Right cardiac atrium (tissue), 5 donors: Measurements from ENCODE around the gene TPST1. TPM values are rescaled to one million over a fixed set of nuclear protein-coding genes. Genes with fewer than 3 reads are reported as not detected.
"Not testable (repeated sequence)": the region's sequence is repeated elsewhere in the genome, so short reads cannot be mapped to it uniquely, and the experiment has no call there.

Source experiments
- ATAC-seq, 2 donors: fragments of 200-7000 bp; cut with Tn5 transposase; one replicate each; pipeline versions ENCODE4 v1.8.0 to v1.9.1; 2020; ENCODE audit warnings: moderate library complexity in 2 of 2, mild to moderate bottlenecking in 1 of 2
- DNase-seq, 3 donors: peaks; one replicate each; pipeline ENCODE4 v3.0.0-alpha.2; 2020
- H3K27ac ChIP-seq: one replicate; pipeline ENCODE4 v1.5.1; 2013; ENCODE audit warnings: mild to moderate bottlenecking, low read length, control low read depth, moderate library complexity
- H3K27me3 ChIP-seq: one replicate; pipeline ENCODE4 v1.6.1; 2013; ENCODE audit not compliant: control insufficient read depth, insufficient read depth
- H3K4me1 ChIP-seq: one replicate; pipeline ENCODE4 v1.6.1; 2013; ENCODE audit warnings: low read length; ENCODE audit not compliant: control insufficient read depth, insufficient read depth
- H3K4me3 ChIP-seq: one replicate; pipeline ENCODE4 v1.5.1; 2013; ENCODE audit warnings: low read length, control low read depth
- H3K9me3 ChIP-seq: one replicate; pipeline ENCODE4 v1.6.1; 2013; ENCODE audit warnings: low read length; ENCODE audit not compliant: control insufficient read depth
- WGBS: extraction: QIAGEN DNeasy Blood & Tissue Kit; methylation state at CpG from one replicate; pipeline ENCODE4 v1.1.7; 2013; 5-methylcytosine and 5-hydroxymethylcytosine counted together
- intact Hi-C, 4 donors: fragments of 100-400 bp; cut with DNase I; formaldehyde crosslinking; loops; one replicate each; pipeline versions ENCODE4 v1.11.0 to v1.14.0; 2022 to 2023
- polyA plus RNA-seq: library from polyadenylated mRNA; stranded (reverse); fragments of 200-250 nt; gene quantifications from one replicate; pipeline ENCODE4 v1.2.3, GENCODE V29; 2013
- total RNA-seq, 4 donors: library from RNA; stranded (reverse); fragmentation: NEBNext Ultra II Directional; extraction: Animal tissue kit (Norgen Biotek cat#: 25700); gene quantifications; one replicate each; pipeline ENCODE4 v1.2.1, GENCODE V29; 2021
- donor health status: healthy with polysubstance abuse.
- donor health status: DM: no; HTN: yes; CAD: no.
- donor health status: DM: no; HTN: no; CAD: no.
- donor health status: DM: no; HTN: yes; CAD: no; lungs with severe emphysema.
- donor health status: DM: yes; HTN: yes; CAD: no.

The TPST1 gene
- total and polyA plus RNA-seq, 5 donors: 5.1 to 9.9 (median 7.4) TPM

- intact Hi-C loops: no loop called here
- DNase-seq (no peak), ATAC-seq (no peak)
- Histone ChIP-seq H3K9me3 (no peaks in the 10 kb centered on the region), H3K4me3 (no peak overlapping the region), H3K27me3 (no peaks in the 10 kb centered on the region), H3K4me1 (peaks cover 1% of the 10 kb centered on the region), H3K27ac (no peak overlapping the region)
- 53% methylated on average over 3 of the region's 3 CpGs for WGBS
Observed at GRCh38 chr7:66207540-66207939, 2.4 kb downstream of the TPST1 start.

GRCh38 chr7:66211429-66211828 is 6.3 kb downstream of the TPST1 start:
- DNase-seq (no peak), ATAC-seq (no peak)
- H3K4me1 ChIP-seq: peaks cover 1% of the 10 kb centered on the region
- H3K27me3 ChIP-seq: no peaks in the 10 kb centered on the region
- H3K27ac ChIP-seq: no peak overlapping the region
- WGBS: 67% methylated on average over 5 of the region's 5 CpGs
- H3K9me3 ChIP-seq: no peaks in the 10 kb centered on the region
- intact Hi-C loops: no loop called here
- H3K4me3 ChIP-seq: no peak overlapping the region

- Histone ChIP-seq H3K9me3 (no peaks in the 10 kb centered on the region), H3K4me3 (no peak overlapping the region), H3K27me3 (no peaks in the 10 kb centered on the region), H3K27ac (no peak overlapping the region), H3K4me1 (peaks cover 1% of the 10 kb centered on the region)
- WGBS: 91% methylated on average over 6 of the region's 6 CpGs
- ATAC-seq: no peak
- intact Hi-C loops: no loop called here
- no peak for DNase-seq
Observed at GRCh38 chr7:66213637-66214036, 8.5 kb downstream of the TPST1 start.

DNA sequence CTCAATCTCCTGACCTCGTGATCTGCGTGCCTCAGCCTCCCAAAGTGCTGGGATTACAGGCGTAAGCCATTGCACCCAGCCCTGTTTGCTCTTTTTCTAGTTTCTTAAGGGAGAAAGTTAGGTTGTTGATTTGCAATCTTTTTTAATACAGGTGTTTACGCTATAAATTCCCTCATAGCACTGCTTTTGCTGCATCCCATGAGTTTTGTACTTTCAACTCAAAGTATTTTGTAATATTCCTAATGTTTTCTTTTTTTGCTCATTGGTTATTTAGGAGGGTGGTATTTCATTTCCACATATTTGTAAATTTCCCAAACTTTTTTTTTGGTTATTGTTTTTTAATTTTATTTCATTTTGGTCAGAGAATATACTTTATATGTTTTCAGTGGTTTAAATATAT is 11.6 kb downstream of the TPST1 start:
- H3K27me3 ChIP-seq: no peaks in the 10 kb centered on the region
- intact Hi-C loops: no loop called here
- 97% methylated on average over 4 of the region's 4 CpGs for WGBS
- H3K9me3 ChIP-seq: no peaks in the 10 kb centered on the region
- H3K4me1 ChIP-seq: no peaks in the 10 kb centered on the region
- no peak overlapping the region for H3K27ac ChIP-seq
- no peak for DNase-seq
- no peak overlapping the region for H3K4me3 ChIP-seq
- no peak for ATAC-seq

- intact Hi-C loops: no loop called here
- Histone ChIP-seq H3K27me3 (no peaks in the 10 kb centered on the region), H3K9me3 (no peaks in the 10 kb centered on the region), H3K4me1 (no peaks in the 10 kb centered on the region), H3K4me3 (no peak overlapping the region), H3K27ac (no peak overlapping the region)
- WGBS: 93% methylated on average over 1 of the region's 1 CpG
- ATAC-seq (no peak), DNase-seq (no peak)
Observed at GRCh38 chr7:66219805-66220204, 14.7 kb downstream of the TPST1 start.

DNA sequence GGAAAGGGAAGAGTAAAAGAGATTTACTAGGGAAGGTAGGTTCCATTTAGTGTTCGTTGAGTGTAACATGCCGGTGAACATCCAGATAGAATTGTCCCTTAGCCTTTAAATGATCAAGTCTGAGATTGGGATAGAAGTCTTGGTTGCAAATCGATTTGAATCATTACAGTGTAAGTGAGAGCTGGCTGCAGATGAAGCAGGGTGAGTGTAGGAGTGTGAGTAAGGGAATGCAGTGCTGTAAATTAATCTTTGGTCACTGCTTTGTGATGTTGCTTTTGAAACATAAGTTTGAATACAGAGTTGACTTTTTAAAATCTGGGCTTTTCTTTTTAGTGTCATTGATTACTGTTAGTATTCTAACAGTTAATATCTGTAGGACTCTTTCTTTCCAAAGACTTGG is 16.3 kb downstream of the TPST1 start:
- Histone ChIP-seq H3K9me3 (no peaks in the 10 kb centered on the region), H3K4me3 (no peak overlapping the region), H3K27ac (no peak overlapping the region), H3K27me3 (no peaks in the 10 kb centered on the region), H3K4me1 (no peaks in the 10 kb centered on the region)
- no peak for ATAC-seq
- intact Hi-C loops: no loop called here
- WGBS: 83% methylated on average over 3 of the region's 3 CpGs
- no peak for DNase-seq

- Histone ChIP-seq H3K27ac (no peak overlapping the region), H3K9me3 (no peaks in the 10 kb centered on the region), H3K27me3 (no peaks in the 10 kb centered on the region), H3K4me3 (no peak overlapping the region), H3K4me1 (no peaks in the 10 kb centered on the region)
- intact Hi-C loops: no loop called here
- ATAC-seq (no peak), DNase-seq (no peak)
- 96% methylated on average over 1 of the region's 1 CpG for WGBS
Observed at GRCh38 chr7:66227808-66228207, 22.7 kb downstream of the TPST1 start.

DNA sequence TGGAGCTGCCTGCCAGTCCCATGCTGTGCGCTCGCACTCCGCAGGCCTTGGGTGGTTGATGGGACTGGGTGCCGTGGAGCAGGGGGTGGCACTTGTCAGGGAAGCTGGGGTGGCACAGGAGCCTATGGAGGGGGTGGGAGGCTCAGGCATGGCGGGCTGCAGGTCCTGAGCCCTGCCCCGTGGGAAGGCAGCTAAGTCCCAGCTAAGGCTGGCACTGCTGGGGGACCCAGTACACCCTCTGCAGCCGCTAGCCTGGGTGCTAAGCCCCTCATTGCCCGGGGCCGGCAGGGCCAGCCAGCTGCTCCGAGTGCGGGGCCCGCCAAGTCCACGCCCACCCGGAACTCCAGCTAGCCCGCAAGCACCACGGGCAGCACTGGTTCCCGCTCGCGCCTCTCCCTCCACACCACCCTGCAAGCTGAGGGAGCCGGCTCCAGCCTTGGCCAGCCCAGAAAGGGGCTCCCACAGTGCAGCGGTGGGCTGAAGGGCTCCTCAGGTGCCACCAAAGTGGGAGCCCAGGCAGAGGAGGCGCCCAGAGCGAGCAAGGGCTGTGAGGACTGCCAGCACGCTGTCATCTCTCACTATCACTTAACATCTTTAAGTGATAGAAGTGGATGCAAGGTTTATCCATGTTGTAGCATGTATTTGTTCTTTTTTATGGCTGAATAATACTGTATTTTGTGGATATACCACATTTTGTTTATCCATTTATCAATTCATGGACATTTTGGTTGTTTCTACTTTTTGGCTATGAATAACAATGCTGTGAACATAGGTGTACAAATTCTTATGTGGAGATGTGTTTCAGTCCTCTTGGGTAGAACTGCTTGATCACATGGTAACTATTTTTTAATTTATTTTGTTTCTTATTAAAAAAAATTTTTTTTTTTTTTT is 26.4 kb downstream of the TPST1 start:
- ATAC-seq, H3K4me3 ChIP-seq, H3K9me3 ChIP-seq, H3K27ac ChIP-seq, intact Hi-C loops, H3K27me3 ChIP-seq, DNase-seq, H3K4me1 ChIP-seq: not testable (repeated sequence)
- 98% methylated on average over 24 of the region's 24 CpGs for WGBS

DNA sequence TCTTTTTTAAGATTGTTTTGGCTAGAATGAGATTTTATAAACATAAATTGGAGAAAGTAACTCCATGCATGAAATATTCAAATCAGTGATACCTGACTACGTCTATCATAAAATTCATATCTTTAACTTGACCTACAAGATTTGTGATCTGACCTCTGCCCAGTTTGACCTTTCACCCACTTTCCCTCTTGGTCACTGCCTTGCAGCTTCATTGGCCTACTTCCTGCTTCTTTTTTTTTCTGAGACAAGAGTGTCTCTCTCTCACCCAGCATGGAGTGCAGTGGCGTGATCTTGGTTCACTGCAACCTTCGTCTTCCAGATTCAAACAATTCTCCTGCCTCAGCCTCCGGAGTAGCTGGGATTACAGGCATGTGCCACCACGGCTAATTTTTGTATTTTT is 28.5 kb downstream of the TPST1 start:
- Histone ChIP-seq H3K27ac (no peak overlapping the region), H3K4me1 (peaks cover 2% of the 10 kb centered on the region), H3K9me3 (no peaks in the 10 kb centered on the region), H3K4me3 (no peak overlapping the region), H3K27me3 (no peaks in the 10 kb centered on the region)
- WGBS: 92% methylated on average over 5 of the region's 5 CpGs
- intact Hi-C loops: no loop called here
- ATAC-seq (no peak), DNase-seq (no peak)

GRCh38 chr7:66236713-66237303 is 31.7 kb downstream of the TPST1 start:
- peaks cover 2% of the 10 kb centered on the region for H3K4me1 ChIP-seq
- intact Hi-C loops: no loop called here
- DNase-seq: no peak
- no peak overlapping the region for H3K4me3 ChIP-seq
- 98% methylated on average over 2 of the region's 2 CpGs for WGBS
- H3K9me3 ChIP-seq: no peaks in the 10 kb centered on the region
- H3K27me3 ChIP-seq: no peaks in the 10 kb centered on the region
- no peak overlapping the region for H3K27ac ChIP-seq
- no peak for ATAC-seq

- WGBS: 64% methylated on average over 6 of the region's 6 CpGs
- no peak for DNase-seq
- Histone ChIP-seq H3K27ac (no peak overlapping the region), H3K4me3 (no peak overlapping the region), H3K4me1 (peaks cover 2% of the 10 kb centered on the region), H3K9me3 (no peaks in the 10 kb centered on the region), H3K27me3 (no peaks in the 10 kb centered on the region)
- no peak for ATAC-seq
- intact Hi-C loops: no loop called here
Observed at GRCh38 chr7:66237906-66238772, 33.0 kb downstream of the TPST1 start.
